ENCODE results near the gene ASB10. TPM values are rescaled to one million over a fixed set of nuclear protein-coding genes. Genes with fewer than 3 reads are reported as not detected.

Gene ASB10
- total and polyA plus RNA-seq, 2 experiments from 2014 or later = not detected

GRCh38 chr7:151140826-151141225 lies 46.2 kb downstream of the ASB10 start (continued):
- TF ChIP-seq, protein P1, sequence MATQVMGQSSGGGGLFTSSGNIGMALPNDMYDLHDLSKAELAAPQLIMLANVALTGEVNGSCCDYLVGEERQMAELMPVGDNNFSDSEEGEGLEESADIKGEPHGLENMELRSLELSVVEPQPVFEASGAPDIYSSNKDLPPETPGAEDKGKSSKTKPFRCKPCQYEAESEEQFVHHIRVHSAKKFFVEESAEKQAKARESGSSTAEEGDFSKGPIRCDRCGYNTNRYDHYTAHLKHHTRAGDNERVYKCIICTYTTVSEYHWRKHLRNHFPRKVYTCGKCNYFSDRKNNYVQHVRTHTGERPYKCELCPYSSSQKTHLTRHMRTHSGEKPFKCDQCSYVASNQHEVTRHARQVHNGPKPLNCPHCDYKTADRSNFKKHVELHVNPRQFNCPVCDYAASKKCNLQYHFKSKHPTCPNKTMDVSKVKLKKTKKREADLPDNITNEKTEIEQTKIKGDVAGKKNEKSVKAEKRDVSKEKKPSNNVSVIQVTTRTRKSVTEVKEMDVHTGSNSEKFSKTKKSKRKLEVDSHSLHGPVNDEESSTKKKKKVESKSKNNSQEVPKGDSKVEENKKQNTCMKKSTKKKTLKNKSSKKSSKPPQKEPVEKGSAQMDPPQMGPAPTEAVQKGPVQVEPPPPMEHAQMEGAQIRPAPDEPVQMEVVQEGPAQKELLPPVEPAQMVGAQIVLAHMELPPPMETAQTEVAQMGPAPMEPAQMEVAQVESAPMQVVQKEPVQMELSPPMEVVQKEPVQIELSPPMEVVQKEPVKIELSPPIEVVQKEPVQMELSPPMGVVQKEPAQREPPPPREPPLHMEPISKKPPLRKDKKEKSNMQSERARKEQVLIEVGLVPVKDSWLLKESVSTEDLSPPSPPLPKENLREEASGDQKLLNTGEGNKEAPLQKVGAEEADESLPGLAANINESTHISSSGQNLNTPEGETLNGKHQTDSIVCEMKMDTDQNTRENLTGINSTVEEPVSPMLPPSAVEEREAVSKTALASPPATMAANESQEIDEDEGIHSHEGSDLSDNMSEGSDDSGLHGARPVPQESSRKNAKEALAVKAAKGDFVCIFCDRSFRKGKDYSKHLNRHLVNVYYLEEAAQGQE (IDR thresholded peaks at IDR 0.05; ENCODE audit: unreplicated experiment) = no peak

DNA sequence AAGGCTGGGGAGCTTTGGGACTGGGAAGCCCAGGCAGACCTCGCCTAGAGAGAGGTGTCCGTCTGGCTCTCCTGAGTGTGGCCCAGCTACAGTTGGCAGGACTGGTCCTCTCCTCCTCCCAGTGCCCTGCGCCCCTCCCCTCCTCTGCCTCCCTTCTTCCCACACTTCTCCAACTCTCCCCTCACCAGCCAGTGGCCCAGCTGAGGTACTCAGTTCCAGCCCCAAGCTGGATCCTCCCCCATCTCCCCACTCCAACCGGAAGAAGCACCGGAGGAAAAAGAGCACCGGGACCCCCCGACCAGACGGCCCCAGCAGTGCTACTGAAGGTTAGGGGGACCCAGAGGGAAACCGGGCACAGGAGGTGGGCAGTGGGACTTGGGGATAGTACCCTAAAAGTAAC lies 47.3 kb downstream of the ASB10 start:
- no peaks in the 10 kb centered on the region for H3K9me2 ChIP-seq (ENCODE audit: insufficient read depth)
- no peak overlapping the region for H3K27ac Mint-ChIP-seq
- peaks cover 13% of the 10 kb centered on the region for H3K27me3 Mint-ChIP-seq (ENCODE audit: insufficient read depth, low read depth, poor library complexity)
- peaks cover 65% of the 10 kb centered on the region for H3K4me1 Mint-ChIP-seq
- H3K36me3 Mint-ChIP-seq (ENCODE audit: low read depth) = peaks cover 30% of the 10 kb centered on the region
- no peak overlapping the region for H3K27ac ChIP-seq (ENCODE audit: low read depth)
- H3K4me3 ChIP-seq = no peak overlapping the region
- no peak overlapping the region for H3K4me2 ChIP-seq
- H3K4me1 ChIP-seq (ENCODE audit: insufficient read depth) = peaks cover 23% of the 10 kb centered on the region
- ATAC-seq (no peak), DNase-seq (ENCODE audit: low spot score) (no peak)
- H3F3A ChIP-seq (replicated peaks; ENCODE audit: low read depth) = 0 out of 2 replicates have a peak, but pooled peaks cover 2% of the 10 kb centered on the region
- H3K36me3 ChIP-seq (ENCODE audit: insufficient read depth) = no peaks in the 10 kb centered on the region
- peaks cover 7% of the 10 kb centered on the region for H4K20me1 ChIP-seq (replicated peaks; ENCODE audit: insufficient read depth)
- no peaks in the 10 kb centered on the region for H3K9me3 Mint-ChIP-seq
- H3K79me2 ChIP-seq (replicated peaks; ENCODE audit: insufficient read depth) = no peaks in the 10 kb centered on the region
- no peak overlapping the region for H2AFZ ChIP-seq
- no peak overlapping the region for H3K4me3 Mint-ChIP-seq
- peaks cover 20% of the 10 kb centered on the region for H3K27me3 ChIP-seq (ENCODE audit: insufficient read depth)
- TF ChIP-seq, protein P2, sequence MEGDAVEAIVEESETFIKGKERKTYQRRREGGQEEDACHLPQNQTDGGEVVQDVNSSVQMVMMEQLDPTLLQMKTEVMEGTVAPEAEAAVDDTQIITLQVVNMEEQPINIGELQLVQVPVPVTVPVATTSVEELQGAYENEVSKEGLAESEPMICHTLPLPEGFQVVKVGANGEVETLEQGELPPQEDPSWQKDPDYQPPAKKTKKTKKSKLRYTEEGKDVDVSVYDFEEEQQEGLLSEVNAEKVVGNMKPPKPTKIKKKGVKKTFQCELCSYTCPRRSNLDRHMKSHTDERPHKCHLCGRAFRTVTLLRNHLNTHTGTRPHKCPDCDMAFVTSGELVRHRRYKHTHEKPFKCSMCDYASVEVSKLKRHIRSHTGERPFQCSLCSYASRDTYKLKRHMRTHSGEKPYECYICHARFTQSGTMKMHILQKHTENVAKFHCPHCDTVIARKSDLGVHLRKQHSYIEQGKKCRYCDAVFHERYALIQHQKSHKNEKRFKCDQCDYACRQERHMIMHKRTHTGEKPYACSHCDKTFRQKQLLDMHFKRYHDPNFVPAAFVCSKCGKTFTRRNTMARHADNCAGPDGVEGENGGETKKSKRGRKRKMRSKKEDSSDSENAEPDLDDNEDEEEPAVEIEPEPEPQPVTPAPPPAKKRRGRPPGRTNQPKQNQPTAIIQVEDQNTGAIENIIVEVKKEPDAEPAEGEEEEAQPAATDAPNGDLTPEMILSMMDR (conservative IDR thresholded peaks at IDR 0.05; ENCODE audit: low read depth in 2 of 2) = no peak
- TF ChIP-seq ZNF114 (CRISPR knock-in tag; IDR thresholded peaks at IDR 0.05) (no peak), ETS1 (IDR thresholded peaks at IDR 0.05) (no peak), NANOG (IDR thresholded peaks at IDR 0.05; ENCODE audit: borderline replicate concordance) (no peak), CREB1 (CRISPR knock-in tag; IDR thresholded peaks at IDR 0.05; ENCODE audit: low read depth) (no peak), ZNF462 (CRISPR knock-in tag; IDR thresholded peaks at IDR 0.05) (no peak), STAT1 (IDR thresholded peaks at IDR 0.05; ENCODE audit: unreplicated experiment) (no peak)
- TF ChIP-seq, protein P1 (IDR thresholded peaks at IDR 0.05; ENCODE audit: unreplicated experiment) = no peak
